ENCODE results near the gene RPRD1B. TPM values are rescaled to one million over a fixed set of nuclear protein-coding genes. Genes with fewer than 3 reads are reported as not detected.

Gene RPRD1B
- total RNA-seq, 1 donor from 2014 or later, result 39.4 TPM

GRCh38 chr20:38073307-38074071 lies 39.9 kb downstream of the RPRD1B start:
- H3K27ac Mint-ChIP-seq, result no peak overlapping the region
- no peaks in the 10 kb centered on the region for H3K9me3 Mint-ChIP-seq
- H3K36me3 Mint-ChIP-seq (ENCODE audit: low read depth), result peaks cover 64% of the 10 kb centered on the region
- no peak for DNase-seq (ENCODE audit: low spot score)
- peaks cover 3% of the 10 kb centered on the region for H3K4me1 Mint-ChIP-seq (ENCODE audit: low read depth)
- intact Hi-C loops (cut with micrococcal nuclease), result loop anchor here (1.0 to 5.0 kb wide), 2 partner anchors 92 to 149 kb away; partner anchors contain the start of gene TGM2
- no peaks in the 10 kb centered on the region for H3K27me3 Mint-ChIP-seq (ENCODE audit: low read depth)
- no peak overlapping the region for H3K4me3 Mint-ChIP-seq (ENCODE audit: low read depth)

- intact Hi-C loops (cut with micrococcal nuclease), result no loop called here
- Mint-ChIP-seq H3K27ac (no peak overlapping the region), H3K9me3 (peaks cover 10% of the 10 kb centered on the region), H3K27me3 (ENCODE audit: low read depth) (no peaks in the 10 kb centered on the region), H3K36me3 (ENCODE audit: low read depth) (peaks cover 66% of the 10 kb centered on the region), H3K4me3 (ENCODE audit: low read depth) (no peak overlapping the region), H3K4me1 (ENCODE audit: low read depth) (peaks cover 3% of the 10 kb centered on the region)
- no peak for DNase-seq (ENCODE audit: low spot score)
These were observed 41.8 kb downstream of the RPRD1B start for GRCh38 chr20:38075161-38075998.

- H3K4me1 Mint-ChIP-seq (ENCODE audit: low read depth), result peaks cover 3% of the 10 kb centered on the region
- H3K36me3 Mint-ChIP-seq (ENCODE audit: low read depth), result peaks cover 64% of the 10 kb centered on the region
- H3K27ac Mint-ChIP-seq, result no peak overlapping the region
- H3K27me3 Mint-ChIP-seq (ENCODE audit: low read depth), result no peaks in the 10 kb centered on the region
- H3K4me3 Mint-ChIP-seq (ENCODE audit: low read depth), result no peak overlapping the region
- intact Hi-C loops (cut with micrococcal nuclease), result no loop called here
- H3K9me3 Mint-ChIP-seq, result peaks cover 10% of the 10 kb centered on the region
- no peak for DNase-seq (ENCODE audit: low spot score)
These were observed 43.0 kb downstream of the RPRD1B start for GRCh38 chr20:38076548-38076947.

- intact Hi-C loops (cut with micrococcal nuclease), result no loop called here
- Mint-ChIP-seq H3K36me3 (ENCODE audit: low read depth) (peaks cover 54% of the 10 kb centered on the region), H3K27me3 (ENCODE audit: low read depth) (no peaks in the 10 kb centered on the region), H3K4me1 (ENCODE audit: low read depth) (peaks cover 3% of the 10 kb centered on the region), H3K27ac (no peak overlapping the region), H3K9me3 (peaks cover 10% of the 10 kb centered on the region), H3K4me3 (ENCODE audit: low read depth) (no peak overlapping the region)
- no peak for DNase-seq (ENCODE audit: low spot score)
These were observed 44.5 kb downstream of the RPRD1B start for GRCh38 chr20:38078084-38078483.

GRCh38 chr20:38079353-38079752 lies 45.8 kb downstream of the RPRD1B start:
- H3K27me3 Mint-ChIP-seq (ENCODE audit: low read depth), result no peaks in the 10 kb centered on the region
- intact Hi-C loops (cut with micrococcal nuclease), result no loop called here
- H3K4me3 Mint-ChIP-seq (ENCODE audit: low read depth), result no peak overlapping the region
- H3K36me3 Mint-ChIP-seq (ENCODE audit: low read depth), result peaks cover 59% of the 10 kb centered on the region
- H3K27ac Mint-ChIP-seq, result no peak overlapping the region
- no peaks in the 10 kb centered on the region for H3K4me1 Mint-ChIP-seq (ENCODE audit: low read depth)
- H3K9me3 Mint-ChIP-seq, result peaks cover 10% of the 10 kb centered on the region
- no peak for DNase-seq (ENCODE audit: low spot score)

- Mint-ChIP-seq H3K27me3 (ENCODE audit: low read depth) (no peaks in the 10 kb centered on the region), H3K4me1 (ENCODE audit: low read depth) (no peaks in the 10 kb centered on the region), H3K4me3 (ENCODE audit: low read depth) (no peak overlapping the region), H3K27ac (no peak overlapping the region), H3K36me3 (ENCODE audit: low read depth) (peaks cover 64% of the 10 kb centered on the region), H3K9me3 (peaks cover 10% of the 10 kb centered on the region)
- no peak for DNase-seq (ENCODE audit: low spot score)
- intact Hi-C loops (cut with micrococcal nuclease), result no loop called here
These were observed 48.0 kb downstream of the RPRD1B start for GRCh38 chr20:38081575-38081974.

GRCh38 chr20:38082894-38083293 lies 49.3 kb downstream of the RPRD1B start:
- peaks cover 10% of the 10 kb centered on the region for H3K9me3 Mint-ChIP-seq
- H3K4me1 Mint-ChIP-seq (ENCODE audit: low read depth), result no peaks in the 10 kb centered on the region
- no peaks in the 10 kb centered on the region for H3K27me3 Mint-ChIP-seq (ENCODE audit: low read depth)
- no peak overlapping the region for H3K27ac Mint-ChIP-seq
- no peak overlapping the region for H3K4me3 Mint-ChIP-seq (ENCODE audit: low read depth)
- no peak for DNase-seq (ENCODE audit: low spot score)
- peaks cover 66% of the 10 kb centered on the region for H3K36me3 Mint-ChIP-seq (ENCODE audit: low read depth)
- intact Hi-C loops (cut with micrococcal nuclease), result no loop called here

- intact Hi-C loops (cut with micrococcal nuclease), result no loop called here
- Mint-ChIP-seq H3K27me3 (ENCODE audit: low read depth) (no peaks in the 10 kb centered on the region), H3K36me3 (ENCODE audit: low read depth) (peaks cover 67% of the 10 kb centered on the region), H3K9me3 (peaks cover 10% of the 10 kb centered on the region), H3K27ac (no peak overlapping the region), H3K4me1 (ENCODE audit: low read depth) (no peaks in the 10 kb centered on the region), H3K4me3 (ENCODE audit: low read depth) (no peak overlapping the region)
- DNase-seq (ENCODE audit: low spot score), result no peak
These were observed 49.9 kb downstream of the RPRD1B start for GRCh38 chr20:38083338-38084048.

GRCh38 chr20:38084425-38084951 lies 50.9 kb downstream of the RPRD1B start:
- Mint-ChIP-seq H3K4me1 (ENCODE audit: low read depth) (no peaks in the 10 kb centered on the region), H3K27ac (no peak overlapping the region), H3K27me3 (ENCODE audit: low read depth) (no peaks in the 10 kb centered on the region), H3K9me3 (peaks cover 6% of the 10 kb centered on the region), H3K36me3 (ENCODE audit: low read depth) (peaks cover 62% of the 10 kb centered on the region), H3K4me3 (ENCODE audit: low read depth) (no peak overlapping the region)
- intact Hi-C loops (cut with micrococcal nuclease), result no loop called here
- DNase-seq (ENCODE audit: low spot score), result no peak

- H3K4me3 Mint-ChIP-seq (ENCODE audit: low read depth), result no peak overlapping the region
- no peaks in the 10 kb centered on the region for H3K4me1 Mint-ChIP-seq (ENCODE audit: low read depth)
- no peaks in the 10 kb centered on the region for H3K27me3 Mint-ChIP-seq (ENCODE audit: low read depth)
- peaks cover 2% of the 10 kb centered on the region for H3K9me3 Mint-ChIP-seq
- no peak for DNase-seq (ENCODE audit: low spot score)
- H3K36me3 Mint-ChIP-seq (ENCODE audit: low read depth), result peaks cover 62% of the 10 kb centered on the region
- intact Hi-C loops (cut with micrococcal nuclease), result no loop called here
- H3K27ac Mint-ChIP-seq, result no peak overlapping the region
These were observed 51.5 kb downstream of the RPRD1B start for GRCh38 chr20:38085026-38085425.

GRCh38 chr20:38089500-38089899 lies 56.0 kb downstream of the RPRD1B start:
- intact Hi-C loops (cut with micrococcal nuclease), result no loop called here
- no peak overlapping the region for H3K27ac Mint-ChIP-seq
- peaks cover 72% of the 10 kb centered on the region for H3K36me3 Mint-ChIP-seq (ENCODE audit: low read depth)
- H3K27me3 Mint-ChIP-seq (ENCODE audit: low read depth), result no peaks in the 10 kb centered on the region
- H3K4me3 Mint-ChIP-seq (ENCODE audit: low read depth), result no peak overlapping the region
- peaks cover 24% of the 10 kb centered on the region for H3K4me1 Mint-ChIP-seq (ENCODE audit: low read depth)
- no peak for DNase-seq (ENCODE audit: low spot score)
- H3K9me3 Mint-ChIP-seq, result no peaks in the 10 kb centered on the region

- DNase-seq (ENCODE audit: low spot score), result no peak
- Mint-ChIP-seq H3K27me3 (ENCODE audit: low read depth) (no peaks in the 10 kb centered on the region), H3K4me3 (ENCODE audit: low read depth) (no peak overlapping the region), H3K36me3 (ENCODE audit: low read depth) (peaks cover 69% of the 10 kb centered on the region), H3K4me1 (ENCODE audit: low read depth) (peaks cover 30% of the 10 kb centered on the region), H3K27ac (no peak overlapping the region), H3K9me3 (no peaks in the 10 kb centered on the region)
- intact Hi-C loops (cut with micrococcal nuclease), result no loop called here
These were observed 56.5 kb downstream of the RPRD1B start for GRCh38 chr20:38090061-38090460.

Data from activated T-helper 2 cell treated with anti-CD3 and anti-CD28 coated beads, Interferon-gamma antibody, Interleukin-2, Interleukin-4, amounts not matched to agents 10 μg/mL and 5 μg/mL and 100 μg/mL, durations not matched to agents 14 hours and 24 hours and 36 hours (primary cell).